DMS153 treated with DMSO at 0.1 percent for 48 hours (cell line): ENCODE results near the gene SRSF11.
"Not testable (repeated sequence)": the region's sequence is repeated elsewhere in the genome, so short reads cannot be mapped to it uniquely, and the experiment has no call there.

ENCODE experiments used
- DNase-seq: peaks from one replicate; lab custom pipeline; 2025; ENCODE audit not compliant: unreplicated experiment; lab: John Stamatoyannopoulos, UW

Gene SRSF11, protein sequence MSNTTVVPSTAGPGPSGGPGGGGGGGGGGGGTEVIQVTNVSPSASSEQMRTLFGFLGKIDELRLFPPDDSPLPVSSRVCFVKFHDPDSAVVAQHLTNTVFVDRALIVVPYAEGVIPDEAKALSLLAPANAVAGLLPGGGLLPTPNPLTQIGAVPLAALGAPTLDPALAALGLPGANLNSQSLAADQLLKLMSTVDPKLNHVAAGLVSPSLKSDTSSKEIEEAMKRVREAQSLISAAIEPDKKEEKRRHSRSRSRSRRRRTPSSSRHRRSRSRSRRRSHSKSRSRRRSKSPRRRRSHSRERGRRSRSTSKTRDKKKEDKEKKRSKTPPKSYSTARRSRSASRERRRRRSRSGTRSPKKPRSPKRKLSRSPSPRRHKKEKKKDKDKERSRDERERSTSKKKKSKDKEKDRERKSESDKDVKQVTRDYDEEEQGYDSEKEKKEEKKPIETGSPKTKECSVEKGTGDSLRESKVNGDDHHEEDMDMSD

DNA sequence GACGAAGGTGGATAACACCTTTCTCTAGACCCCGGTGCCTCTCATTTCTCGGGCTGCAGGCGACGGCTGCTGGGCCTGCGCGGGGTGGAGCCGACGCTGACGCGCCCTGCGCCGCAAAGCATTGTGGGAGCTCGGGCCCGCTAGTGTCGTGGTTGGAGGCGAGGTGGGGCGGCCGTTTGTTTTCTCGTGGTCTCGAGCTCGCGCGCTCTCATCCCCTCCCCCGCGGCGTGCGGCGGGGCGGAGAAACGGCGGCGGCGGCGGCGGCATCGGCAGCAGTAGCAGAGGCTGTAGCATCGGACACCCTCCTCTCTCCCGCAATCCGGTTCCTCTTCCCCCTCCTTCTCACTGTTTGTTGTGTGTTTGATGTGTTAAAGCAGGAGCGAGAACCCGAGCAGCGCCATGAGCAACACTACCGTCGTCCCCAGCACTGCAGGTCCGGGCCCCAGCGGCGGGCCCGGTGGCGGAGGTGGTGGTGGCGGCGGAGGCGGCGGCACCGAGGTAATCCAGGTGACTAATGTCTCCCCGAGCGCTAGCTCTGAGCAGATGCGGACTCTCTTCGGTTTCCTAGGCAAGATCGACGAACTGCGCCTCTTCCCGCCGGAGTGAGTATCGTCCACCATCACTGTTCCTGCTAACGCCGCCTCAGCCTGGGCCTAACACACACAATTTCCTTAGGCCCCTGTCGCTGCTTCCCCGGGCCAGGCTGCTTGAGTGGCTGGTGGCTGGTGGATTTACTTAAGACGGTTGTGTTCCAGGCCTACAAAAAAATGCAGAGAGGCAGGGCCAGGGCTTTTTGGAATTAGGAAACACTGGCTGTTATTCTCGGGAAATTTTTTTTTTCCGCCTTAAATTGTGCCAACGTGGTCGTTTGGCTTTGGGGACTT is at the start of gene SRSF11:
Gene SRSF11, plus strand, starts transcription at position 143 of the 884 bp plus-strand sequence. Its CDS starts 257 bp downstream, at position 400.
- DNase-seq: peak; percentile 95

DNA sequence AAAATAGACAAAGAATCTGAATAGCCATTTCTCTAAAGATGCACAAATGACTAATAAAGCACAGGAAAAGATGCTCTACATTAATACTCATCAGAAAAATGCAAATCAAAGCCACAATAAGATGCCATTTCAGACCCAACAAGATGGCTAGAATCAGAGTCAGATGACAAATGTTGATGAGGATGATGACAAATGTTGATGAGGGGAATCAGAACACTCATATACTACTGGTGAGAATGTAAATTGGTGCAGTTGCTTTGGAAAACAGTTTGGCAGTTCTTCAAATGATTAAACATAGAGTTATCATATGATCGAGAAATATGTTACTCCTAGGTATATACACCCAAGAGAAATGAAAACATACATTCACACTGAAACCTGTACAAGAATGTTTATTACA is 49.7 kb upstream of the SRSF11 start:
- no peak for DNase-seq

DNA sequence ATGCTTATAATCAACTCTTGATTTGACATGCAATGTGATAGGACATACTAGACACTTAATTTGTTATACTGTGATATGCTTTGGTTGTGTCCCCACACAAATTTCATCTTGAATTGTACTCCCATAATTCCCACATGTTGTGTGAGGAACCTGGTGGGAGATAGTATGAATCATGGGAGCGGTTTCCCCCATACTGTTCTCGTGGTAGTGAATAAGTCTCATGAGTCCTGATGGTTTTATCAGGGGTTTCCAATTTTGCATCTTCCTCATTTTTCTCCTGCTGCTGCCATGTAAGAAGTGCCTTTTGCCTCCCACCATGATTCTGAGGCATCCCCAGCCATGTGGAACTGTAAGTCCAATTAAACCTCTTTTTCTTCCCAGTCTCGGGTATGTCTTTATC is 36.0 kb upstream of the SRSF11 start:
- DNase-seq: not testable (repeated sequence)

DNA sequence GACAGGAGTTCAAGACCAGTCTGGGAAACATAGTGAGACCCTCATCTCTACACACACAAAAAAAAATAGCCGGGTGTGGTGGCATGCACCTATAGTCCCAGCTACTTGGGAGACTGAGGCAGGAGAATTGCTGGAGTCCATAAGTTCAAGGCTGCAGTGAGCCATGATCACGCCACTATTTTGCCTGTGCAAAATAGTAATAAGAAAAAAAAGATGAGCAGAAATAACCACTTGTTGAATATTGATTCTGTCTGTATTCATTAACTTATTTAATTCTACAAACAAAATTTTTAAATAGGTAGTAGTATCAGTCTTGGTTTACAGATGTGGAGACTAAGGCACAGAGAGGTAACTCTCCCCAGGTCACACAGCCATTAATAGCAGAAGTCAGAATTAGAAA is 32.7 kb upstream of the SRSF11 start:
- DNase-seq: no peak

DNA sequence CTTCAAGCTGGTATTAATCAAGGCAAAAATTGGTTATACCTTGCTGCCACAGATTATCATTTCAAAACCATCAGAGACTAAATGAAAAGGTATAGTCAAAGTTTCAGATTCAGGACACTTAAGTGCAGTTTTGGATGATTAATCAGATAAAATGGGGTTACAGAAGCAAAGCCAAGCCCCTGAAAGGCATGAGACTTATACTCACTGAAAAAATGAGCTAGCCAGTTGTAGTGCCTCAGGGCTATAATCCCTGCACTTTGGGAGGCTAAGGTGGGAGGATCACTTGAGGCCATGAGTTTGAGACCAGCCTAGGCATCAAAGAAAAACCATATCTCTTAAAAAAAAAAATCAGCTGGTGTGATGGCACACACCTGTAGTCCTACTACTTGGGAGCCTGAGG is 31.0 kb upstream of the SRSF11 start:
- no peak for DNase-seq

DNA sequence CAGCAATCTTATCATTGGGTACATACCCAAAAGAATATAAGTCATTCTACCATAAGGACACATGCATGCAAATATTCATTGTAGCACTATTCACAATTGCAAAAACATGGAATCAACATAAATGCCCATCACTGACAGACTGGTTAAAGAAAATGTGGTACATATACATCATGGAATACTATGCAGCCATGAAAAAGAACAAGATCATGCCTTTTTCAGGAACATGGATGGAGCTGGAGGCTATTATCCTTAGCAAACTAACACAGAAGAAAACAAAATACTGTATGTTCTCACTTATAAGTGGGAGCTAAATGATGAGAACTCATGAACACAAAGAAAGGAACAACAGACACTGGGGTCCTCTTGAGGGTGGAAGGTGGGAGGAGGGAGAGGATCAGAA is 28.7 kb upstream of the SRSF11 start:
- DNase-seq: not testable (repeated sequence)

DNA sequence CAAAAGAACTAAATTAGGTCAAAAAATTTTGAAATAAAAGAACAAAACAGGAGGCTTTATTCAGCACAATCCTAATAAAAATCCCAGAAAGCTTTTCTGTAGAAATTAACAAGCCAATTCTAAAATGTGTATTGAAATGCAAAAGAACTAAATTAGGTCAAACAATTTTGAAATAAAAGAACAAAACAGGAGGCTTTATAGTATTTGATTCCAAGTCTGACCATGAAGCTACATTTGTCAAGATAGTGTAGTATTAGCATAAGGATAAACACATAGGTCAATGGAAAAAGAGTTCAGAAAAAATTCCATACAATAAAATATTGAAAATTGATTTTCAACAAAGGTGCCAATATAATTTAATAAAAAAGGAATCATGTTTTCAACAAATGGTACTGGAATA is 26.6 kb upstream of the SRSF11 start:
- DNase-seq: no peak

DNA sequence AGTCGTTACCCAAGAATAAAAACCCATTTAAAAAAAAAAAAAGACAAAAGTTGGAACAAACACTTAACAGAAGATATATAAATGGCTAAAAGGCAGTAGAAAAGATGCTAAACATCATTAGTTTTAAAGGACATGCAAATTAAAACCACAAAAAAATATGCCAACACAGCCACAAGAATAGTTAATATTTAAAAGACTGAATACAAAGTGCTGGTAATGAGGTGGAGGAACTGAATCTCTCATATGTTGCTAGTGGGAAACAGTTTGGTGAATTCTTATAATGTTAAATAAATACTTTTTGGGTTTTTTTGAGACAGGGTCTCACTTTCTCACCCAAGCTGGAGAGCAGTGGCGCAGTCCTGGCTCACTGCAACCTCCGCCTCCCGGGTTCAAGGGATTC is 25.8 kb upstream of the SRSF11 start:
- DNase-seq: no peak

DNA sequence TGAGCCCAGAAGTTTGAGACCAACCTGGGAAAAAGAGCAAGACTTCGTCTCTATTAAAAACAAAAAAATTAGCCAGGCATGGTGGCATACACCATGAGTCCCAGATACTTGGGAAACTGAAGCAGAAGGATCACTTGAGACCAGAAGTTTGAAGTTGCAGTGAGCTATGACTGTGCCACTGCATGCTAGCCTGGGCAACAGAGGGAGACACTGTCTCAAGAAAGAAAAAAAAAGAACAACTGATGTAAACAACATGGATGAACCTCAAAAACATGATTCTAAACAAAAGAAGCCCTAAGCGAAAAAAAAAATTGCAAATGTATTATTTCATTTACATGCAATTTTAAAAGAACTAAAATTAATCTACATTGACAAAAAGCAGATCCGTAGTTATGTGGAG is 24.8 kb upstream of the SRSF11 start:
- DNase-seq: no peak

DNA sequence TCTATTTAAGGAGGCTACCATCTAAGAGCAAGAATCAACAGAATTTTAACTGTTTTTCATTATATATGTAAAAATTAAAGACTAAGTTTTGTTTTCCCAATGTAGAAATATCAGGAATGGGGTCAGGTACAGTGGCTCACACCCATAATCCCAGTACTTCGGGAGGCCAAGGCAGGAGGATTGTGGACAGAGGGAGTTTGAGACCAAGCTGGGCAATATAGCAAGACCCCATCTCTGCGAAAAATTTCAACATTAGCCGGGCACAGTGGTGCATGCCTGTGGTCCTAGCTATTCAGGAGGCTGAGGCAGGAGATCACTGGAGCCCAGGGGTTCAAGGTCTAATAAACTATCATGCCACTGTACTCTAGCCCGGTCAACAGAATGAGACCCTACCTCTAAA is 21.1 kb upstream of the SRSF11 start:
- DNase-seq: no peak

DNA sequence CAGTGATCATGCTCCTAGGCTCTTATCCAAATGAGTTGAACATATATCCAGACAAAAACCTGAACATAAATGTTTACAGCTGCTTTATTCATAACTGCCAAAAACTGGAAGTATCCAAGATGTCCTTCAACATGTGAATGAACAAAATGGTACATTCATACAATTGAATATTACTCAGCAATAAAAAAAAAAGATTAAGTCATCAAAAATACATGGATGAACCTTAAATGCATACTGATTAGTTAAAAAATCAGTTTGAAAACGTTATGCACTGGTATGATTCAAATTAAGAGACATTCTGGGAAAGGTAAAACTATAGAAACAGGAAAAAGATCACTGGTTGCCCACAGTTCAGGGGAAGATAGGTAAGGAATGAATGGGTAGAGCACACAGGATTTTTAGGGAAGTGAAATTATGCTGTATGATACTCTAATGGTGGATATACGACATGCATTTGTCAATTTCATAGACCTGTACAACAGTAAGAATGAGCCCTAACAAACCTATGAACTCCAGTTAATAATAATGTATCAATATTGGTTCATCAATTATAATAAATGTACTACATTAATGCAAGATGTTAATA is 18.9 kb upstream of the SRSF11 start:
- DNase-seq: no peak

DNA sequence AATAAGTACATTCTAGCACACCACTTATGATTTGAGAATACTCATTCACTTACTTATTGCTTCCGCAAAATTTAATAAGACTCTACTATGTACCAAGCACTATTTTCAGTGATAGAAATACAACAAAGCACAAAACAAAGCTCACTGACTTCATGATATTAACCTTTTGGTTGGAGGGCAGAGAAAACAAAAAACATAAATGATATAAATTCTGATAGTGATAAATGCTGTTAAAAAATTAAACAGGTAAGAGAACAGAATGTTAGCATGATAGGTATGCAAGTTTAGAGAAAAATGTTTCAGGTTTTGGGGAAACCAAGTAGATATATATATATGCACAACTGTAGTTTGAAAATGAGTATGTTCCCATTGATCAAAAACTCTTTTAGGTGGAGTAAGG is 17.0 kb upstream of the SRSF11 start:
- DNase-seq: no peak

DNA sequence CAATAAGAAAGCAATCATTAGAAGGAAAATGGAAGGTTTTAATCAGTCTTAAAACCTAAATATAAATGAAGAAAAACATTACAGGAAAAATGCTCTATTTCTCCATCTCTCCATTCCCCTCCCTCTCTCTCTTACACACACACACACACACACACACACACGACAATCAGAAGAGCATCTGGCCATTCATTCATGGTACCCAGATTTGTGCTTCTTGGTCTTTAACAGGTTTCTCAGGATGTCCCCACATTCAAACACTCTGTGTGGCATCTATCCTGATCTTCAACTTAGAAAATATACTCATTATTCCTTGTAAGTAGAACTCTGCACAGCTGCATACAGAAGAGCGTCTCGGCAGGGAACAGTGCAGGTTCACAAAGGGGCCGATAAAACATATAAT is 16.6 kb upstream of the SRSF11 start:
- no peak for DNase-seq

DNA sequence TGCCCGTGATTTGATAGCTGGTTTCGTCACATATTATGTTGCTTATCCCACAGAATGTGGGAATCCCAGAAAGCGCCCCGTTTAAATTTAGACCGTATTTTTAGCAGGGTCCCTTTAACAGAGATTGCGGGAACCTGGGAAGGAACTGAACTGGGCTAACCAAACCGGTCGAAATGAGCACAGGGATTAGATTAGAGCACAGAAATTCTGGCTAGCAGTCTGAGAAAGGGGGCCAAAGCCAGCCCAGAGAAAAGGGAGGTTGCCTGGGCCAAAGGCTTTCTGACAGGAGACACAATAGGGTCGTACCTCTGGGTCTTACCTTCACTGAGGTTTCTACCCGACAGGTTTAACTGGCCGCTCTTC is 16.1 kb upstream of the SRSF11 start:
- no peak for DNase-seq

DNA sequence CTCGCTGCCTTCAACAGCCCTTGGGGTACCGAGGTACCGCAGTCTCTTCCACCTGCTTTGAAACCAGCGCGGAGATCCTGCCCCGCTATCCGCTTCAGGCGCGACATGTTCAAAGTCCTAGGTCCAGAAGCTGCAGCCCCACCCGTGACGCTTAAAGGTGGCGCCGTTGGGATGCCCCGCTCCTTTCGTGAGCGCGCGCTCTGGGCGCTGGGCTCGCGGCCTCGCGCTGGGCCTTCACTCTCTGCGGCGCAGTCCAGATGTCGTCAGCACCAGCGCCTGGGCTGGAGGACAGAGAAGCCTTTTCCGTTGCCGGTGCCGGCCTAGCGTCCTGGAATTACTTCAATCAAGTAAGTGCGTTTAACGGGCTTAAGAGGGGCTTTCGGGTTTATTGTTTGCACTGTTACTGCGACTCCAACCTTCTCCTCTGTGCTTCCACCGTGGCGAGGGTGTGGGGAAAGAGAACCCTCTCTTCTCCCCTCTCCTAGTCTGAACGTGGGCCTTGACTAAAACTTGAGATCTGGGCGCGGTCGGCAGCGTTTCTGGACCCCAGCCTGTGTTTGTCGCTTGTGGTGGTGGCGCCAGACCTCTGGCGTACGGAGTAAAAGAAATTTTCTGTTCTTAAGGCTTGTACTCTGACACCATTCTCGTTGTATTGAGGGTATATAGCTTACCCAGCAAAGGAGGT is 15.6 kb upstream of the SRSF11 start, which contains the start of gene LRRC40:
Gene LRRC40, minus strand, starts transcription at position 146 of the 685 bp plus-strand sequence. Its CDS starts 39 bp downstream, at position 107.
- peak; percentile 74 for DNase-seq

DNA sequence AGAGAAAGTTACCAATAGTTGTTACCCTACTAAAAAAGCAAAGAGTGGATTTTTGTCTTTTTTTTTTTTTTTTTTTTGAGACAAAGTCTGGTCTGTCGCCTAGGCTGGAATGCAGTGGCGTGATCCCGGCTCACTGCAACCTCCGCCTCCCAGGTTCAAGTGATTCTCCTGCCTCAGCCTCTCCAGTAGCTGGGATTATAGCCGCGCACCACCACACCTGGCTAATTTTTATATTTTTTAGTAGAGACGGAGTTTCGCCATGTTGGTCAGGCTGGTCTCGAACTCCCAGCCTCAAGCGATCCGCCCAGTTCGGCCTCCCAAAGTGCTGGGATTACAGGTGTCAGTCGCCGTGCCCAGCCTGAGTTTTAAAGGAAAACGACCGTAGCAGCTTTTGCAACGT is 14.3 kb upstream of the SRSF11 start:
- DNase-seq: not testable (repeated sequence)

DNA sequence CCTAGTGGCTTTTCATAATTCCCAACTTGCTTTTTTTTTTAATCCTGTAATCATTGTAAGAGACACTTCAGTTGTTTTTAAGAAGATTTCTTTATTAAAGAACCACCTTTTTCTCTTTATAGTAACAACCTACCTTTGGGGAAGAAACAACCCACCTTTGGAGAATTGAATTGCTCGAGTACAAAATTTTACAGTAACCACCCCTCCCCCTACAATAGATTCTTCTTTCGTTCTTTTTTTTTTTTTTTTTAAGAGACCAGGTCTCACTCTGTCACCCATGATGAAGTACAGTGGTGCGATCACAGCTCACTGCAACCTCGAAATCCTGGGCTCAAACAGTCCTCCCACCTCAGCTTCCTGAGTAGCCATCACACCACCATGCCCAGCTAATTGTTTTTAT is 13.7 kb upstream of the SRSF11 start:
- DNase-seq: no peak

DNA sequence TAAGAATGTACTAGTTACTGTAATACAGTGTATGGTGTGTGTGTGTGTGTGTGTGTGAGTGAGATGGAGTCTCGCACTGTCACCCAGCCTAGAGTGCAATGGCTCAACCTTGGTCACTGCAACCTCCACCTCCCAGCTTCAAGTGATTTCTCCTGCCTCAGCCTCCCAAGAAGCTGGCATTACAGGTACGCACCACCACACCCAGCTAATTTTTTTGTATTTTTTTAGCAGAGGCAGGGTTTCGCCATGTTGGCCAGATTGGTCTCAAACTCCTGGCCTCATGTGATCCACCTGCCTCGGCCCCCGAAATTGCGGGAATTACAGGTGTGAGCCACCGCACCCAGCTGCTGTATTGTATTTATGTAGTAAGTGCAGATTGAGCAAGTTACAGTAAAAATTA is 12.9 kb upstream of the SRSF11 start:
- DNase-seq: no peak

DNA sequence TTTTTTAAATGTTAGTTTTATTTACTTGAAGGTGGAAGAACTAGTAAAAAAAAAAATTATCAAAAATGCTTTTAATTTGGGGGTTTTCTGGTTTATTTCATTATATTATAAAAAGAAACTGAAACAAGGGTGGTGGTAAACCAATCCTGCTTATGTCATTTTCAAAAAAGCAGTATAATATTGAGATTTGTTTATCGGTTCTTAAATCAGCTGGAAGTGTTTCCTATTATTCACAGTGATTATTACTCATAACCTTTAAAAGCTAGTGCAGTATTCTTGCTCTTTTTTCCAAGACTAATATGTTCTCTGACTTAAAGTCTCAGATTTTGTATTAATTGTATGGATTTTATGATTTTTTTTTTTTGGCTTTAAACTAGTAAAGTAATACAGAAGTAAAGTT is 10.4 kb upstream of the SRSF11 start:
- DNase-seq: no peak

DNA sequence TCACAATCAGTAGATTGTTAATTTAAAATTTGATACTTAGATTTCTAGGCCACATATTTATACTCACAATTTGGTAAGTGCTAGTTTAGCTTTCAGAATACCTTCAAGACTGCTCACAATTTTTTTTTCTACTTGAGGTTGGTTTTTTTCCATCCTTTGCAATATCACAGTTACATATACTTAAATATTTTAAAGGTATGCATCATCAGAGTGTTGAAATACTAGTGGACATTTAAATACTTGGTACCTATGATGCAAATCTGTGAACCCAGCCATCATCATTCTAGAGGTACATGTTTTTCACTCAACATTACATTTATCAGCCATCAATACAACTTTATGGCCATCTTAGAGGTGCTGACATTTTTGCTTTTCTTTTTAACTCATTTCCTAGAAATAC is 9.6 kb upstream of the SRSF11 start:
- no peak for DNase-seq

DNA sequence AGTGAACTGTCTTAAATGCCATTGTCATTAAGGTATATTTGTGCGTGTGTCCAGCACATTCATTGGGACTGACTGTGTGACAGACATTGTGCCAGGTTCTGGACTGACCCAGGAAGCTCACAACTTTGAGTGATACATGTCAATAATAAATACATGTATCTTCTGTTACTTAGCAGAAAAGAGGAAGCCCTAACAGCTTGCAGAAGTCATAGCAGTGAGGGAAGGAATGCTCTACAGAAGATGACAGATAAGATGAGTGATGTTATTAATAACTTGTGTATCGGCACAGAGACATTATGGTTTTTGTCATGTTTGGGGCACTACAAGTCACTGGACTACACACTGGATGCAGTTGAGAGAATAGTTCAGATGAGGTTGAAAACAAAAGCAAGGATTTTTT is 1.2 kb upstream of the SRSF11 start:
- DNase-seq: no peak
